Colonic mucosa (tissue), 4 donors: ENCODE data around the gene SLC38A9. TPM values are rescaled to one million over a fixed set of nuclear protein-coding genes. Genes with fewer than 3 reads are reported as not detected.

Source experiments
- DNase-seq: peaks from one replicate; pipeline ENCODE4 v3.0.0-alpha.2; 2020
- H3K27ac ChIP-seq: fragments of 200-600 bp; one replicate; pipeline ENCODE4 v1.8.0; 2021
- H3K27me3 ChIP-seq: fragments of 200-600 bp; one replicate; pipeline ENCODE4 v1.8.0; 2021
- H3K36me3 ChIP-seq: fragments of 200-600 bp; one replicate; pipeline ENCODE4 v1.8.0; 2021
- H3K4me1 ChIP-seq: fragments of 200-600 bp; one replicate; pipeline ENCODE4 v1.8.0; 2021; ENCODE audit warnings: mild to moderate bottlenecking
- H3K4me3 ChIP-seq: fragments of 200-600 bp; one replicate; pipeline ENCODE4 v1.8.0; 2021
- H3K9ac ChIP-seq, 2 donors: one replicate each; pipeline ENCODE4 v1.7.0; 2013; ENCODE audit warnings: control low read depth in 2 of 2, low read depth in 2 of 2, low read length in 2 of 2
- H3K9me3 ChIP-seq: fragments of 200-600 bp; one replicate; pipeline ENCODE4 v1.8.0; 2021
- intact Hi-C: fragments of 100-400 bp; cut with DNase I; formaldehyde crosslinking; loops from one replicate; pipeline ENCODE4 v1.14.1; 2022
- total RNA-seq, 2 donors: library from RNA; stranded (reverse); fragmentation: NEBNext Ultra II Directional in 1 of 2; extraction: Animal tissue kit (Norgen Biotek cat#: 25700) in 1 of 2; gene quantifications; one replicate each; pipeline ENCODE4 v1.2.1, GENCODE V29; 2021
- TF ChIP-seq, protein P1 (sequence below): fragments of 200-600 bp; IDR thresholded peaks from one replicate; pipeline ENCODE4 v1.8.0; 2022; ENCODE audit warnings: antibody characterized with exemption, mild to moderate bottlenecking
- donor health status: healthy.
- donor health status: DM: no; HTN: no; CAD: no.
- donor health status: DM: no; HTN: no; CAD: no.

The SLC38A9 gene
- total RNA-seq, 2 donors from 2014 or later, result 17.3 to 20.0 TPM

DNA sequence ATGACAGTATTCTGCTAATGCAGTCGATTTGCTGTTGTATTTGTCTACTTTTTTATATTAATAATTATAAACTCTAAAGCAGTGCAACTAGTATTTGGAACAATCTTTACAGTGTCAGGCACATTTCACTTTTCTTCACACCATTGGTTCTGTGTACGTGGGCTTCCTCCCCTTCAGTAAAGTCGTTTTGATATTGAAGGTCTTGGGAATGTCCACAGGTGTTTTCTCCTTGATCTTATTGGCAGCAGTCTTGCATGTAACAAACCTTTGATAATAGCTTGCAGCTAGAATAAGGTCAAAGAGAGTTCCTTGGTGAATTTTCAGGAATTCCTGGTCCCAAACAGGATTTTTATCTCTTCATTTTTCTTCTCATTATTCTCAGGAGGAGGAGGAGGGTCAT, 37.9 kb upstream of the SLC38A9 start:
- intact Hi-C loops, result no loop called here
- Histone ChIP-seq H3K9ac (no peak overlapping the region), H3K36me3 (no peaks in the 10 kb centered on the region), H3K27ac (no peak overlapping the region), H3K27me3 (no peaks in the 10 kb centered on the region), H3K4me1 (no peaks in the 10 kb centered on the region), H3K4me3 (no peak overlapping the region), H3K9me3 (no peaks in the 10 kb centered on the region)
- DNase-seq, result no peak
- TF ChIP-seq, protein P1, sequence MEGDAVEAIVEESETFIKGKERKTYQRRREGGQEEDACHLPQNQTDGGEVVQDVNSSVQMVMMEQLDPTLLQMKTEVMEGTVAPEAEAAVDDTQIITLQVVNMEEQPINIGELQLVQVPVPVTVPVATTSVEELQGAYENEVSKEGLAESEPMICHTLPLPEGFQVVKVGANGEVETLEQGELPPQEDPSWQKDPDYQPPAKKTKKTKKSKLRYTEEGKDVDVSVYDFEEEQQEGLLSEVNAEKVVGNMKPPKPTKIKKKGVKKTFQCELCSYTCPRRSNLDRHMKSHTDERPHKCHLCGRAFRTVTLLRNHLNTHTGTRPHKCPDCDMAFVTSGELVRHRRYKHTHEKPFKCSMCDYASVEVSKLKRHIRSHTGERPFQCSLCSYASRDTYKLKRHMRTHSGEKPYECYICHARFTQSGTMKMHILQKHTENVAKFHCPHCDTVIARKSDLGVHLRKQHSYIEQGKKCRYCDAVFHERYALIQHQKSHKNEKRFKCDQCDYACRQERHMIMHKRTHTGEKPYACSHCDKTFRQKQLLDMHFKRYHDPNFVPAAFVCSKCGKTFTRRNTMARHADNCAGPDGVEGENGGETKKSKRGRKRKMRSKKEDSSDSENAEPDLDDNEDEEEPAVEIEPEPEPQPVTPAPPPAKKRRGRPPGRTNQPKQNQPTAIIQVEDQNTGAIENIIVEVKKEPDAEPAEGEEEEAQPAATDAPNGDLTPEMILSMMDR, result no peak

GRCh38 chr5:55749387-55749786, 37.3 kb upstream of the SLC38A9 start:
- no peak for DNase-seq
- H3K27me3 ChIP-seq, result no peaks in the 10 kb centered on the region
- H3K9me3 ChIP-seq, result no peaks in the 10 kb centered on the region
- no peak overlapping the region for H3K27ac ChIP-seq
- no peak overlapping the region for H3K9ac ChIP-seq
- TF ChIP-seq, protein P1, result no peak
- H3K4me3 ChIP-seq, result no peak overlapping the region
- no peaks in the 10 kb centered on the region for H3K36me3 ChIP-seq
- no peaks in the 10 kb centered on the region for H3K4me1 ChIP-seq
- intact Hi-C loops, result no loop called here

- Histone ChIP-seq H3K4me3 (no peak overlapping the region), H3K9ac (no peak overlapping the region), H3K27ac (no peak overlapping the region), H3K36me3 (no peaks in the 10 kb centered on the region), H3K4me1 (no peaks in the 10 kb centered on the region), H3K9me3 (no peaks in the 10 kb centered on the region), H3K27me3 (no peaks in the 10 kb centered on the region)
- intact Hi-C loops, result no loop called here
- TF ChIP-seq, protein P1, result no peak
- DNase-seq, result no peak
Observed at GRCh38 chr5:55747778-55748318, 35.7 kb upstream of the SLC38A9 start.

DNA sequence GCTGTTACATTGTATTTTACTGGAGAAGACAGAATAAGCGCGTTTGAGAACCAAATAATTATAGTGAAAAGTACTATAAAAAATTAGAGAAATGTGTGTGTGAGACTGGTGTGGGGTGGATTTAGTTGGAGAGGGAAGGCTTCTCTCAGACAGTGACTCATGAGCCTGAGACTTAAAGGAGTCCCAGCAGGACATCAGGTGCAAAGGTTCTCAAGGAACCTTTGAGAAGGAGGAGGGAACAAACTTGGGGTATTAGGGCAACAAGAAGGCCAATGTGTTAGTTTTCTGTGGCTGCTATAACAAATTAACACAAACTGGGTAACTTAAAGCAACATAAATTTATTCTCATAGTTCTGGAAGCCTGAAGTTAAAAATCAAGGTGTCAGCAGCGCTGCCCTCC, 30.7 kb upstream of the SLC38A9 start:
- TF ChIP-seq, protein P1, result no peak
- H3K9me3 ChIP-seq, result no peaks in the 10 kb centered on the region
- H3K4me3 ChIP-seq, result no peak overlapping the region
- H3K4me1 ChIP-seq, result no peaks in the 10 kb centered on the region
- intact Hi-C loops, result no loop called here
- H3K36me3 ChIP-seq, result no peaks in the 10 kb centered on the region
- H3K9ac ChIP-seq, result no peak overlapping the region
- no peak overlapping the region for H3K27ac ChIP-seq
- DNase-seq, result no peak
- H3K27me3 ChIP-seq, result no peaks in the 10 kb centered on the region

DNA sequence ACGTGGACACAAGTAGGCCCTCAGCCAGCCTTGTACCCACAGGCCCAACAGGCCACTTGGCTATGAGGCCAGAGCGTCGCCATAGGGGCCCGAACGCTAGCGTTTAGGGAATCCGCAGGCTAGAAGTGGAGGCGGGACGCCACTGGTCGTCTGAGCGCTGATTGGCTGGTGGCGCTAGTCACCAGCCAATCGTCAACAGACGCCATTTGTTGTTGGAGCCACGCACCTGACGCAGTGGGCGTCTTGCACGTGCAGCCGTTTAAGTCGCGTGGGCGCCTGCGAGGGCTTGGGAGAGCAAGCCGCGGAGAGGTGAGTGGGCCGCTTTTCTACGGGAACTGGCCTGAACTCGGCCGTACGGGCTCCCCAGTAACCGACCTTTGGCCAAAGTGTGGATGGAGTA, 25.7 kb upstream of the SLC38A9 start, which contains the start of gene DDX4:
Gene DDX4 (plus strand): TSS at position 269 of the 400 bp plus-strand sequence. CDS start 903 bp downstream, outside the sequence.
- Histone ChIP-seq H3K4me3 (no peak within 1 kb of the TSS), H3K4me1 (no peaks in the 10 kb centered on the region), H3K9ac (no peak within 1 kb of the TSS), H3K36me3 (no peaks in the 10 kb centered on the region), H3K9me3 (no peaks in the 10 kb centered on the region), H3K27me3 (no peaks in the 10 kb centered on the region), H3K27ac (no peak within 1 kb of the TSS)
- TF ChIP-seq, protein P1, result no peak
- DNase-seq, result no peak
- intact Hi-C loops, result no loop called here
